KG1 (cell line): ENCODE results near the gene GRHL1.

ENCODE experiments used
- DNase-seq: peaks from one replicate; lab custom pipeline; 2025; lab: John Stamatoyannopoulos, UW

The GRHL1 gene

GRCh38 chr2:9971890-9972289, 20.4 kb downstream of the GRHL1 start:
- DNase-seq, result no peak

DNA sequence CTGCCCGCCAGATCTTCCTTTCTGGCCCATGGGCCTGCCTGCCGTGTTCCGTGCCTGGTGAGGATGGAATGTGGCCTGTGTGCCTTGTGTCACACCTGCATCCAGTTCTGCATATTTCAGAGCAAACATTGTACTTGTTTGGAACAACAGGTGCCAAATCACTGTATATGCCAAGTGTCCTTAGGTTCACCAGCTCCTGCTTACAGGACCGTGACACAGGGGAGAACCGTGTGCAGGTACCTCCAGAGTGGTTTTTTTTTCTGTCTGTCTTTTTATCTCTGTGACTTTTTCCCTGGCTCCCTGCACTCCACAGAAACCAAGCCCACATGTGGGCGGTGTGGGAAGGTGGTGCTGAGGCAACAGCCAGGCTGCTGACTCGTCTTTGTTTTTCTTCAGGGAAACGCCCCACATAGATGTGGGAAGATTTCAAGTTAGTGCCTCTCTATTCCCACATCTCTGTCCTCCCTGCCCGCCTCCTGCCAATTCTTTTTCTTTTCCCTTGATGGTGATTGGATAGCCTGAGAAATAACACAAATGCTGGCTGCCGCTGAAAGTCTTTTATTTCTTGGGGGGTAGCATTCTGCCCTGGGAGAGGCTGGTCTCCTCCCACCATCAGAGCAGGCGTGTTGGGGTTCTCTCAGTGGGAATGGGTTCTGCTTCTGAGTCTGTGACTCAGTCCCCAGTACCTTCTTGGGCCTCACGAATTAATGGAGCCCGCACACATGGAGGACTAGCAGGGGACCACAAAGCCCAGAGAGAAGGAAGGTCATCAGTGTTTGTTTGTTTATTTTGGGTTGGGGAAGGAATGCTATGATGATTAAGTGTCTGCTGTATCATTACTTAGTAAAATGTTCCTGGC, 21.4 kb downstream of the GRHL1 start:
- DNase-seq, result no peak

DNA sequence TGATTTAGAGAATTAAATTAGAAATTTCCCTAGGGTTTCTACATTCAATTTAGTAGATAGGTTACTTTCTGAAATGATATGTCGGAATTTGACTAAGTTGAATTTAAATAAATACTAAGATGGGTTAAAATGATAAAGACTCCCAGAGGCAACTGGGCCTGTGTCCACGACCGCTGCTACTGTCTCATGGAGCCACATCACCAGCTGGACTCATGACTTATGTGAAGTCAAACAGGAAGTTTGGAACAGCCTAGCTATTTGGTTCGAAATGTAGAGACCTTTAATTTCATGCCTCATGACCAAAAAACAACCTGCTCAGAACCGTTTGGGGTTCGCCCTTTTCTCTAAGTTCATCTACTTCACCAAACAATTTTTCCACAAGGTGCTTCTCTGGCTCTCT, 22.2 kb downstream of the GRHL1 start:
- DNase-seq, result no peak

DNA sequence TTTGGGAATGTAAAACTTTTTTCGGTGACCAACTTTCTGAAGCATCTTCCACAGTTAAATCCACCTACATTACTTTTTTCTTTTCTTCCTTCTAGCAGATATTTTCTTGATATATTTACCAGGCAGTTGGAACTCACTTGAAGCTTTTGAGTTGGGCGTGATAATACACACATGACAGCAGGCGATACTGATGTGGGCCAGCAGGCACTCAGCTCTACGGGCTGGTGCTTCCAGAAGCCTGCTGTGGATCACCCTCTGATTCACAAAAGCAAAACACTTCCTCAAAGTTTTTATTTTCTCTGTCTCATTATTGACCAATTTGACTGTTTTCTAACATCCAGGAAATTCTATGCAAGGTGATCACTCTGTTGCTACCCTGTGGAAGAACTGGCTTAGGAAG, 22.9 kb downstream of the GRHL1 start:
- no peak for DNase-seq

- DNase-seq, result no peak
These were observed 23.8 kb downstream of the GRHL1 start for GRCh38 chr2:9975328-9975727.

DNA sequence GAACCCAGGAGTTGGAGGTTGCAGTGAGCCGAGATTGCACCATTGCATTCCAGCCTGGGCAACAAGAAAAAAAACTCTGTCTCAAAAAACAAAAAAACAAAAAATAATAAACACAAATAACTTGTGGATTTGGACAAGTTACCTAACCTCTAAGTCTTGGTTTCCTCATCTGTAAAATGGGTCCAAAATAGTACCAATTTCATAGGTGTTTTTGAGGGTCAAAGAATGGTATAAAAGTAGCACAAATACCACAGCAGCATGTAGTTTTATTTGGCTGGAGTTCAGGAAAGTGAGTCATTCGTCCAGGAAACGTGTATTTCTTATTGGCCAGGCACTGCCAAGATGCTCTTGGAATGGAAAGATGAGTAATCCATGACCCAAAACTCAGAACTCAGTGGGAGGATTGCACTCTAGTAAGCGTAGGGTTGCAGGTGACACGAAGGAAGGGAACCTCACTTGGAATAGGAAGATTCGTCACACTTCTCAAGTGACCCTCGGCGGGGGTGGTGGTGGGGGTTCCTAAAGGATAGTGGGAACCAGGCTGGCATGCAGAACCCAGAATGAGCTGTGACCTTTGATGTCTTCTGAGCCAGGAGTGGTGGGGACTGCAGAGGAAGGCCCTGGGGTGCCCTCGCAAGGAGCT, 24.4 kb downstream of the GRHL1 start:
- no peak for DNase-seq

DNA sequence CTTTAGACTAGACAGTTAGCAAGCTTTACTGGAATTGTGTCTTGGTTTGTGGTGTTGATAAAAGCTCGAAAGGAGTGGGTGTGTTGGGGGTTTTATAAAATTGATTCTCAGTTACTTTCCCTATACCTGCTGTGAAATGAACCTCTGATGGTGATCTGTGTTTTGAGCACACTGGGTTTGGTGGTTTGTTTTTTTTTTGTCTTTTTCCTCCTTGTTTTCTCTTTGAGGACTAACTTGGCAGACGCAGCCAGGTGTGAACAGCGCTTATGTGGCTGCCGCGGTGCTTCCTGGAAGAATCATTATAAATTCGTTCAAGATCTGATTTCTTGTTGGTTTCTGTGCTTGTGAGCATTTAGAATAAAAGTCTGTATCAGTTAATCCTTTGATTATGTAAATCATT, 28.5 kb downstream of the GRHL1 start:
- DNase-seq, result no peak

GRCh38 chr2:9980520-9980919, 29.0 kb downstream of the GRHL1 start:
- DNase-seq, result no peak

GRCh38 chr2:9981655-9982054, 30.2 kb downstream of the GRHL1 start:
- no peak for DNase-seq

- DNase-seq, result no peak
These were observed 30.8 kb downstream of the GRHL1 start for GRCh38 chr2:9982248-9982647.

GRCh38 chr2:9982891-9983290, 31.4 kb downstream of the GRHL1 start:
- no peak for DNase-seq

DNA sequence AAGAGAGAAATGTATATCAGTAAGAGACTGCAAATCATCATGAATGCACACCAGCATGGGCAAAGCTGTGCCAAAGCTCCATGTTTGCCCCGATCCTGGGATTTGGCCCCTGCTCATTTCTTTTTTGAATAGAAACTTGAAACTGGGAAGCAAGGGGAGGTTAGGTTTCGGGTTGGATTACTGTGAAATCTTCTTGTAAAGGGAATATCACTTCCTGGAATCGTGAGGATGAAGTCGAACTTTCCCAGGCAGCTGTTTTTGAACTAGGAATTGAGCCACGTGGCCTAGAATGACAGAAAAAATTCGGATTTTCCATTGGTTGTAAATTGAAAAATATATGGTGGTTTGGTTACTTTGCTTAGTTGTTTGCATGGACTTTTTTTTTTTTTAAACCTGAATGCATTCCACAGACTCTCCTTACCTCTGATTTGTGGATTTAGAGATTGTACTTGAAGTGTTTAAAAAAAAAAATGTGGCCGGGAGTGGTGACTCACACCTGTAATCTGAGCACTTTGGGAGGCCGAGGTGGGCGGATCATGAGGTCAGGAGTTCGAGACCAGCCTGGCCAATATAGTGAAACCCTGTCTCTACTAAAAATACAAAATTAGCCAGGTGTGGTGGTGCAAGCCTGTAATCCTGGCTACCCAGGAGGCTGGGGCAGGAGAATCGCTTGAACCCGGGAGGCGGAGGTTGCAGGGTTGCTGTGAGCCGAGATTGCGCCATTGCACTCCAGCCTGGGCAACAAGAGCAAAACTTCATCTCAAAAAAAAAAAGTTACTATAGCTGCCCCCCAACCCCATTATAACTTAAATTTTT, 32.1 kb downstream of the GRHL1 start:
- DNase-seq, result no peak

GRCh38 chr2:9984217-9984739, 32.8 kb downstream of the GRHL1 start:
- DNase-seq, result peak; percentile 9

GRCh38 chr2:9984871-9985480, 33.5 kb downstream of the GRHL1 start:
- DNase-seq, result no peak

GRCh38 chr2:9985531-9986328, 34.2 kb downstream of the GRHL1 start:
- no peak for DNase-seq

DNA sequence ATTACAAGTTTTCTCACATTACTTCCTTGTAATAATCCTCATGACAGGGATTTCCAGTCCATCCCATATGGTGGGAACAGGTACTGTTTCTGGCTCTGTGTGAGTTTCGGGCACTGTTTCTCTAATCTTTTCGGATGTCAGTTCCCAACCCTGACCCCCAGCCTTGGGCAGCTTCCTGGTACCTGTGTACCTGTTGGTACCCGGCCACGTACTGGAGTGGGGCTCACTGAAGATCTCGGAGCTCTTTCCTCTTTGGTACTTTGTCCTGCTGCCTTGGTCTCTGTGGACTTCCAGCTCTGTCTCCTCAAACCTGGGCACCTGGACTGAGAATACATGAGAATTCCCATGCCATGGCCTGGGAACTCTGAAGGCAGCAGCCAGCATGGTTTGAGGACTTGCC, 36.8 kb downstream of the GRHL1 start:
- DNase-seq, result no peak

DNA sequence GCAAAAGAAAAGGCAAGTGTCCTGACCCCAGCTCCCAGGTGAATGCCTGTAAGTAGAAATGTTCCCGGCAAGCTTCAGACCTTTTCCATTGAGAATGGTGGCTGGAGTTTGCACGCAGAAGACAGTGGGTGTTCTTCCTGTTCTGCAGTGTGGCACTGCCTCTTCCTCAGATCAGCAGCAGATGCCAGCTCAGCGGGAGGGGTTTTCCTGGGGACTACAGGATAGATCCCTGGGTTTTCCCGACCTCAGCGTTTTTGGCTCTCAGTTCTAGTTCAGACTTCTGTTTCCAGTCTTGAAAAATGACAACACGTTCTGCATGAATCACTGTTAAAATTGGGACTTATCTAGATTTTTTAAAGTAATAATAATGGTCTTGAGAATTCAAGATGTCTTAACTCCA, 39.2 kb downstream of the GRHL1 start:
- DNase-seq, result no peak

DNA sequence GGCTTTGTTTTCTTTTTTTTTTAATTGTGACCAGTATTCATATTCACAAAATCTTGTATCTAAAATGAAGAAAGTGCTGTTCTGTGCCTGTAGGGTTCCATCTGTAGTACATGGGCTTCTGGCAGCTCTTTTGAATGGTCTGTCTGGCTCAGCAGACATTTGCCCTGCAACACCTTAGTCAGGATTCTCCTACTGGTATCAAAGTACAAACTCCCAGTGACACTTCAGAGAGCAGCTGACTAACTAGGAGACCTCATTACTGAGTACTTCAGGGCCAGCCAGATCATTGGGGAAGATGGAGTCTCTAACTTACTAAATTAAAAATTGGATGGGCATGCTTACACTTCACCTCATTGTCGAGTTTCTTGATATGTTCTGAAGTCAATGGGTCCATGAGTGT, 39.7 kb downstream of the GRHL1 start:
- no peak for DNase-seq

- DNase-seq, result no peak
These were observed 40.4 kb downstream of the GRHL1 start for GRCh38 chr2:9991829-9992273.

DNA sequence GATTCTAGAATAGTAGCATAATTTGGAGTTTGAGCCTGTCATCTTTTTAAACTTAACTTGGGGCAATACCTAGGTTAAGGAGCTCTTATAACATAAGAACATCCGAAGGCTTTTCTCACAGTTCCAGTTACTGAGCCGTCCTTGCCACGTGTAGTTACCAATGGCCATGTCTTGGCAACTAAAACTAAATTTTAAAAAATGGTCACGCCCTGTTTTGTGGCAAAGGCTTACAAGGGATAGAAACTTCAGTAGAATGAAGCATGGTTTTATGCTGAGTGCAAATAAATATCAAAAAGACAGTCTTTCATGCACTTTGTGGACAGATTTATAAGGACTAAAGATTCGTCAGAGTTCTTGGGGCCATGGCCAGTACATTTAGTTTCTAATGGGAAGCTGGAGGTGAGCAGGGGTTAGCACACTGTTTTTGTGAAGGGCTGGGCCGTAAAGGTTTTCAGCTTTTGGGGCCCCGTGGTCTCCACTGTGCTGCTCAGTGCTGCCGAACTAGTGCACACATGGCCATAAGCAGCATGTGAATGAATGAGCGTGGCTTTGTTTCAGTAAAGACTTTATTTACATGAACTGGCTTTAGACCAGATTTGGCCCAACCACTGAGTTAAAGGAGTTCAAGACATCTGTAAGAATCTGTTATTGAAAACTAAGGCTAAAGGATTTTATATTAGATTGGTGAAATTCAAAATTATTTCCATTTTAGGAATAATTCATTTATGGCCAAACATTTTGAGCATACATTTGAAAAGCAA, 41.1 kb downstream of the GRHL1 start:
- DNase-seq, result no peak
